ENCODE results near the gene SLC16A11. TPM values are rescaled to one million over a fixed set of nuclear protein-coding genes. Genes with fewer than 3 reads are reported as not detected.

Gene SLC16A11
- total RNA-seq, 1 donor from 2014 or later, result not detected

DNA sequence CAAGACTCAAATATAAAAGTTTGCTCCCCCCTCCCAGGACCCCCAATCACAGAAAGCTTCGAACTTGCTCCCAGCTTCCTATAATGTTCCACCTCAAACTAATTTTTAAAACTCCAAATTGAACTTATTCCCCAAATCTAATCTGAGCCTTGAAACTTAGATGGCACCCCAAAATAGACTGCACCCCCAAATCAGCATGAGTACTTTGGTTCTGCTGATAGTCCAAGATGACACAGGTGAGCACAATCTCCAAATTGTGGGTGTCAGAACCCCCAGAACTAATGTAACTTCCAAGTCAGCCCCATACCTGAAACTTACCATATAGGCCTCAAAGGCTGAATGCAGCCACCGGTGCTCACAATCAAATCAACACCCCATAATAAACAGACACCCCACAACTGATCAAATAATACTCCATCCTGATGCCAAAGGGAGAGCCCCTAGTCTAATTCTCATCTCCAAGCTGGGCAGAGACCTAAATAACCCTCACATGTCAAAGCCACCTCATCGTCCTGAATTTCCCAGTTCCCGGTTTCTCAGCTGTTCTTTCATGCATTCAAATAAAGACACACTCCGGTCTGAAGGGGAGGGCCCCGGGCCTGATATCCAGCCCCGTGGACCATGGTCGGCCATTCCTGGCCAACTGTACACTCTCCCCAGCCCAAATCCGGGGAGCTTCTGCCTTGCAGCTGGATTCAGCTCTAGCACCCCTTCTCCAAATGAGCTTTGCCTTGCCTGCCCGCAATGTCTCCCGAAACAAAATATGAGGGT lies 22.8 kb downstream of the SLC16A11 start:
- Histone ChIP-seq H3K36me3 (no peaks in the 10 kb centered on the region), H2AFZ (replicated peaks) (peak overlapping the region; percentile 75), H3F3A (ENCODE audit: low read depth) (peaks cover 30% of the 10 kb centered on the region), H3K79me2 (ENCODE audit: low read depth) (no peaks in the 10 kb centered on the region), H3K4me2 (no peak overlapping the region), H3K9ac (no peak overlapping the region), H3K4me3 (no peak overlapping the region), H4K20me1 (ENCODE audit: low read depth) (no peaks in the 10 kb centered on the region), H3K4me1 (peaks cover 6% of the 10 kb centered on the region), H3K9me3 (ENCODE audit: low read depth) (no peaks in the 10 kb centered on the region), H3K27ac (no peak overlapping the region), H3K27me3 (peaks cover 43% of the 10 kb centered on the region)
- peaks cover 2% of the 10 kb centered on the region for H3K9me3 Mint-ChIP-seq
- peaks cover 39% of the 10 kb centered on the region for H3K27me3 Mint-ChIP-seq (ENCODE audit: insufficient read depth, low read depth)
- TF ChIP-seq CTCF (IDR thresholded peaks at IDR 0.05) (no peak), EZH2 (IDR thresholded peaks at IDR 0.05) (no peak), EZH2phosphoT487 (IDR thresholded peaks at IDR 0.05) (no peak)
- H3K27ac Mint-ChIP-seq, result peak overlapping the region; percentile 2
- peaks cover 50% of the 10 kb centered on the region for H3K4me1 Mint-ChIP-seq
- DNase-seq (ENCODE audit: low spot score), result no peak
- H3K36me3 Mint-ChIP-seq, result peaks cover 2% of the 10 kb centered on the region
- peak overlapping the region; percentile 70 for H3K4me3 Mint-ChIP-seq

GRCh38 chr17:7019839-7020519 lies 23.9 kb downstream of the SLC16A11 start:
- peak overlapping the region; percentile 65 for H3K4me2 ChIP-seq
- peak overlapping the region; percentile 35 for H2AFZ ChIP-seq (replicated peaks)
- H3K36me3 ChIP-seq, result no peaks in the 10 kb centered on the region
- no peaks in the 10 kb centered on the region for H3K79me2 ChIP-seq (ENCODE audit: low read depth)
- H3K27ac Mint-ChIP-seq, result peak overlapping the region; percentile 81
- H3K4me3 ChIP-seq, result peak overlapping the region; percentile 10
- no peaks in the 10 kb centered on the region for H3K9me3 ChIP-seq (ENCODE audit: low read depth)
- no peaks in the 10 kb centered on the region for H4K20me1 ChIP-seq (ENCODE audit: low read depth)
- no peak overlapping the region for H3K27ac ChIP-seq
- peaks cover 61% of the 10 kb centered on the region for H3K4me1 Mint-ChIP-seq
- peaks cover 2% of the 10 kb centered on the region for H3K9me3 Mint-ChIP-seq
- H3K27me3 ChIP-seq, result peaks cover 43% of the 10 kb centered on the region
- H3K36me3 Mint-ChIP-seq, result peaks cover 2% of the 10 kb centered on the region
- DNase-seq (ENCODE audit: low spot score), result peak; percentile 69
- H3K27me3 Mint-ChIP-seq (ENCODE audit: insufficient read depth, low read depth), result peaks cover 33% of the 10 kb centered on the region
- H3K9ac ChIP-seq, result no peak overlapping the region
- peak overlapping the region; percentile 27 for H3K4me3 Mint-ChIP-seq
- peaks cover 6% of the 10 kb centered on the region for H3K4me1 ChIP-seq
- peaks cover 38% of the 10 kb centered on the region for H3F3A ChIP-seq (ENCODE audit: low read depth)
- TF ChIP-seq CTCF (IDR thresholded peaks at IDR 0.05) (no peak), EZH2 (IDR thresholded peaks at IDR 0.05) (no peak), EZH2phosphoT487 (IDR thresholded peaks at IDR 0.05) (no peak)

GRCh38 chr17:7019367-7019766 lies 24.5 kb downstream of the SLC16A11 start:
- no peaks in the 10 kb centered on the region for H4K20me1 ChIP-seq (ENCODE audit: low read depth)
- H3K36me3 ChIP-seq, result no peaks in the 10 kb centered on the region
- peak overlapping the region; percentile 27 for H3K4me3 Mint-ChIP-seq
- H3F3A ChIP-seq (ENCODE audit: low read depth), result peaks cover 43% of the 10 kb centered on the region
- no peak for DNase-seq (ENCODE audit: low spot score)
- TF ChIP-seq CTCF (IDR thresholded peaks at IDR 0.05) (no peak), EZH2 (IDR thresholded peaks at IDR 0.05) (no peak), EZH2phosphoT487 (IDR thresholded peaks at IDR 0.05) (no peak)
- H2AFZ ChIP-seq (replicated peaks), result peak overlapping the region; percentile 35
- H3K9me3 ChIP-seq (ENCODE audit: low read depth), result no peaks in the 10 kb centered on the region
- no peak overlapping the region for H3K27ac ChIP-seq
- peaks cover 6% of the 10 kb centered on the region for H3K4me1 ChIP-seq
- no peak overlapping the region for H3K4me3 ChIP-seq
- peaks cover 43% of the 10 kb centered on the region for H3K27me3 ChIP-seq
- no peak overlapping the region for H3K9ac ChIP-seq
- peaks cover 2% of the 10 kb centered on the region for H3K9me3 Mint-ChIP-seq
- no peak overlapping the region for H3K27ac Mint-ChIP-seq
- H3K79me2 ChIP-seq (ENCODE audit: low read depth), result no peaks in the 10 kb centered on the region
- H3K27me3 Mint-ChIP-seq (ENCODE audit: insufficient read depth, low read depth), result peaks cover 26% of the 10 kb centered on the region
- peaks cover 2% of the 10 kb centered on the region for H3K36me3 Mint-ChIP-seq
- H3K4me1 Mint-ChIP-seq, result peaks cover 63% of the 10 kb centered on the region
- peak overlapping the region; percentile 65 for H3K4me2 ChIP-seq
